ENCODE results near the gene MEIS2.

The MEIS2 gene

DNA sequence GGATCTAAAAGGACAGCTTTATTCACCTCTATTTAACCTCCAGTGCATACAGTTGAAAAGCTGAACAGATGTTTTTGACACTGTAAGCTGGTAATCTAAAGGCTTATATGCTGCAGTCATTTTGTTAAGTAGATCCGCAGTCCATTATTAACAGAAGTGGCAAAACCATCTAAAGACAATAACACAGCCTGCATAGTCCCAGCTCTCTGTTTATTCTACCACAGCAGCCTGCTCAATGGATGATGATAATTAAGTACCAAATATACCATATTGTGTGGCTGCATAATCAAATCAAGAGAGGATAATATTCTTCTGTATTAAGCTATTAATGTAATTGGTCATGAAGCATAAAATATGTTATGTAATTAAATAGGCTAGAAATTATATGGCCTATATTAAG lies 207.1 kb downstream of the MEIS2 start:
- Histone ChIP-seq H3K27me3 (ENCODE audit: insufficient read depth, low read length) (peaks cover 63% of the 10 kb centered on the region), H3K36me3 (ENCODE audit: insufficient read depth, low read depth, low read length) (no peaks in the 10 kb centered on the region)

DNA sequence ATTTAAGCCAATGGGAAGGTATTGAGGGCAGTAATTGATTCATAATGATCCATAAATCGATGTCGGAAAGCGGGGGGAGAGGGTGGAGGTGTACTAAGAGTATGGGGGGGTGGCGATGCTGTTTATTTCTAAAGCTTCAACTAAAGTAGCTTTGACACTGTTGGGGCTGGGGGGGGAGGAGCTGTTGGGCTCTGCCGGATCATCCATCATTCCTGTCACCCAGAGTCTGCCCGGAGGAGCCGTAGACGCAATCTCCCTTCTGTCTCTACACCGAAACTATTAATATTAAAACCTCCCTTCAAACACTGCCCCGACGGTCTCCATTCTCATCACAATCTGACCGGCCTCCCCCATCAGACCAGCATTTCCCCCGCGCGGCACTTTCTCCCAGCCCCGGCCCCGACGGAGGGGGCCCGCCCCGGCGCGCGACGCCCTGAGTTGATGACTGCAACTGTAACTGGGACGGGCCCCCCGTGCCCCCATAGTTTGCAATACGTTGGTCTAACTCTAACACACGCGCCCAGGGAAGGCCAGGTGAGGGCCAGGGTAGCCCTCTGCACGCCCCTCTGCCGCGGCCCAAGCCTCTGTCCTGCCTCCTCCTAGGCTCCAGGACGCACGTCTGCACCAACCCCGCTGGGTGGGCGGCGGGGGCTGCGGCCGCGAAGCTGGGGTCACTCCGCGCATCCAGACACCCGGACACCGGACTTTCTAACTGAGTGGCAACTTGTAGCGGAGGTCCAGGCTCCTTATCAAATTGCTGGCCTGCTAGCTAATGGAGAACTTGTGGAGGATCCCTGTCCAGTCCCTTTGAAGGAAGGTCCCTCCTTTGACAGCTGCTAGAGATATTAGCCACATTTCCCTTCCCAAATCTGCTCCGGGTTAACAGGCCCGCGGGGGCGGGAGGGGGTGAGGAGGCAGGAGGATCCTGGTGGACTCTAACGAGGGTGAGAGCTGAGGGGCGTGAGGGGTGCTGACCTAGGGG lies 212.0 kb downstream of the MEIS2 start:
- Histone ChIP-seq H3K9me3 (ENCODE audit: insufficient read depth, low read depth, low read length) (no peaks in the 10 kb centered on the region), H3K9ac (ENCODE audit: low read depth, low read length) (no peak overlapping the region), H3K36me3 (ENCODE audit: insufficient read depth, low read depth, low read length) (no peaks in the 10 kb centered on the region), H3K4me1 (ENCODE audit: insufficient read depth, low read length) (peaks cover 39% of the 10 kb centered on the region; the same call in 1 of the 2 replicates), H3K27me3 (ENCODE audit: insufficient read depth, low read length) (peaks cover 89% of the 10 kb centered on the region), H3K27ac (ENCODE audit: low read length) (no peak overlapping the region), H3K4me3 (ENCODE audit: low read length) (peak overlapping the region; percentile 57)

More for the DNA sequence above, 207.1 kb downstream of the MEIS2 start:
- Histone ChIP-seq H3K4me3 (ENCODE audit: low read length) (no peak overlapping the region), H3K27ac (ENCODE audit: low read length) (no peak overlapping the region), H3K9me3 (ENCODE audit: insufficient read depth, low read depth, low read length) (no peaks in the 10 kb centered on the region), H3K9ac (ENCODE audit: low read depth, low read length) (no peak overlapping the region), H3K4me1 (ENCODE audit: insufficient read depth, low read length) (peaks cover 21% of the 10 kb centered on the region; the same call in 1 of the 2 replicates)

- no peak overlapping the region for H3K27ac ChIP-seq (ENCODE audit: low read length)
- peaks cover 98% of the 10 kb centered on the region for H3K27me3 ChIP-seq (ENCODE audit: insufficient read depth, low read length)
Observed at GRCh38 chr15:36887214-36887961, 213.0 kb downstream of the MEIS2 start.

GRCh38 chr15:36886701-36887100 lies 213.6 kb downstream of the MEIS2 start:
- H3K9ac ChIP-seq (ENCODE audit: low read depth, low read length): no peak overlapping the region
- H3K9me3 ChIP-seq (ENCODE audit: insufficient read depth, low read depth, low read length): no peaks in the 10 kb centered on the region
- H3K36me3 ChIP-seq (ENCODE audit: insufficient read depth, low read depth, low read length): no peaks in the 10 kb centered on the region
- no peak overlapping the region for H3K27ac ChIP-seq (ENCODE audit: low read length)
- H3K27me3 ChIP-seq (ENCODE audit: insufficient read depth, low read length): peaks cover 100% of the 10 kb centered on the region
- peak overlapping the region; percentile 57; the same call in 1 of the 2 replicates for H3K4me3 ChIP-seq (ENCODE audit: low read length)
- peaks cover 39% of the 10 kb centered on the region; the same call in 1 of the 2 replicates for H3K4me1 ChIP-seq (ENCODE audit: insufficient read depth, low read length)

More at GRCh38 chr15:36887214-36887961, 213.0 kb downstream of the MEIS2 start:
- Histone ChIP-seq H3K9ac (ENCODE audit: low read depth, low read length) (no peak overlapping the region), H3K36me3 (ENCODE audit: insufficient read depth, low read depth, low read length) (no peaks in the 10 kb centered on the region), H3K4me1 (ENCODE audit: insufficient read depth, low read length) (peaks cover 39% of the 10 kb centered on the region; the same call in 1 of the 2 replicates), H3K4me3 (ENCODE audit: low read length) (peak overlapping the region; percentile 57), H3K9me3 (ENCODE audit: insufficient read depth, low read depth, low read length) (no peaks in the 10 kb centered on the region)

- Histone ChIP-seq H3K9ac (ENCODE audit: low read depth, low read length) (no peak overlapping the region), H3K27ac (ENCODE audit: low read length) (no peak overlapping the region), H3K4me1 (ENCODE audit: insufficient read depth, low read length) (peaks cover 39% of the 10 kb centered on the region; the same call in 1 of the 2 replicates), H3K36me3 (ENCODE audit: insufficient read depth, low read depth, low read length) (no peaks in the 10 kb centered on the region), H3K4me3 (ENCODE audit: low read length) (peak overlapping the region; percentile 57), H3K9me3 (ENCODE audit: insufficient read depth, low read depth, low read length) (no peaks in the 10 kb centered on the region), H3K27me3 (ENCODE audit: insufficient read depth, low read length) (peaks cover 100% of the 10 kb centered on the region)
Observed at GRCh38 chr15:36886191-36886590, 214.2 kb downstream of the MEIS2 start.

- H3K27me3 ChIP-seq (ENCODE audit: insufficient read depth, low read length): peaks cover 100% of the 10 kb centered on the region
- H3K9ac ChIP-seq (ENCODE audit: low read depth, low read length): no peak overlapping the region
- H3K4me3 ChIP-seq (ENCODE audit: low read length): peak overlapping the region; percentile 57
- H3K4me1 ChIP-seq (ENCODE audit: insufficient read depth, low read length): peaks cover 41% of the 10 kb centered on the region; the same call in 1 of the 2 replicates
- H3K27ac ChIP-seq (ENCODE audit: low read length): no peak overlapping the region
- H3K9me3 ChIP-seq (ENCODE audit: insufficient read depth, low read depth, low read length): no peaks in the 10 kb centered on the region
- H3K36me3 ChIP-seq (ENCODE audit: insufficient read depth, low read depth, low read length): no peaks in the 10 kb centered on the region
Observed at GRCh38 chr15:36885771-36886170, 214.6 kb downstream of the MEIS2 start.

GRCh38 chr15:36884936-36885635 lies 215.3 kb downstream of the MEIS2 start:
- Histone ChIP-seq H3K4me1 (ENCODE audit: insufficient read depth, low read length) (peaks cover 43% of the 10 kb centered on the region; the same call in 1 of the 2 replicates), H3K9me3 (ENCODE audit: insufficient read depth, low read depth, low read length) (no peaks in the 10 kb centered on the region), H3K9ac (ENCODE audit: low read depth, low read length) (no peak overlapping the region; the same call in 1 of the 2 replicates), H3K36me3 (ENCODE audit: insufficient read depth, low read depth, low read length) (no peaks in the 10 kb centered on the region), H3K27ac (ENCODE audit: low read length) (no peak overlapping the region), H3K27me3 (ENCODE audit: insufficient read depth, low read length) (peaks cover 100% of the 10 kb centered on the region), H3K4me3 (ENCODE audit: low read length) (peak overlapping the region; percentile 52)

DNA sequence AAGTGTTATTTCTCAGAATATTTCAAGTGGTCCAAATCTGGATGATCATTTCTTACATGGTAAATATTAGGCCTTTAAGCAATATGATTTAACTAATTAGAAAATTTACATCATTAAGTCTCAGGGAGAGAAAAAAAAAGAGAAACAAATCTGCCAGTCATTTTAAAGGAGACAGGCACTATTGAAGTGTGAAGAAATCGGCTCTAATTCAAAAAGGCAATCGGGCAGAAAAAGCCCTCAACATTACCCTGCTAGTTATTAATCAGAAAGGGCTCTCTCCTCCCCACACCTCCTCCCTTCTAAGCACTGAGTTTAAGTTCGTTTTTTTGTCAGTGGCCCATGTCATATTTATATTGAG lies 215.9 kb downstream of the MEIS2 start:
- H3K9me3 ChIP-seq (ENCODE audit: insufficient read depth, low read depth, low read length): no peaks in the 10 kb centered on the region
- H3K4me3 ChIP-seq (ENCODE audit: low read length): peak overlapping the region; percentile 52; the same call in 1 of the 2 replicates
- no peak overlapping the region for H3K27ac ChIP-seq (ENCODE audit: low read length)
- H3K9ac ChIP-seq (ENCODE audit: low read depth, low read length): no peak overlapping the region
- H3K4me1 ChIP-seq (ENCODE audit: insufficient read depth, low read length): peaks cover 46% of the 10 kb centered on the region; the same call in 1 of the 2 replicates
- H3K36me3 ChIP-seq (ENCODE audit: insufficient read depth, low read depth, low read length): no peaks in the 10 kb centered on the region
- H3K27me3 ChIP-seq (ENCODE audit: insufficient read depth, low read length): peaks cover 100% of the 10 kb centered on the region

DNA sequence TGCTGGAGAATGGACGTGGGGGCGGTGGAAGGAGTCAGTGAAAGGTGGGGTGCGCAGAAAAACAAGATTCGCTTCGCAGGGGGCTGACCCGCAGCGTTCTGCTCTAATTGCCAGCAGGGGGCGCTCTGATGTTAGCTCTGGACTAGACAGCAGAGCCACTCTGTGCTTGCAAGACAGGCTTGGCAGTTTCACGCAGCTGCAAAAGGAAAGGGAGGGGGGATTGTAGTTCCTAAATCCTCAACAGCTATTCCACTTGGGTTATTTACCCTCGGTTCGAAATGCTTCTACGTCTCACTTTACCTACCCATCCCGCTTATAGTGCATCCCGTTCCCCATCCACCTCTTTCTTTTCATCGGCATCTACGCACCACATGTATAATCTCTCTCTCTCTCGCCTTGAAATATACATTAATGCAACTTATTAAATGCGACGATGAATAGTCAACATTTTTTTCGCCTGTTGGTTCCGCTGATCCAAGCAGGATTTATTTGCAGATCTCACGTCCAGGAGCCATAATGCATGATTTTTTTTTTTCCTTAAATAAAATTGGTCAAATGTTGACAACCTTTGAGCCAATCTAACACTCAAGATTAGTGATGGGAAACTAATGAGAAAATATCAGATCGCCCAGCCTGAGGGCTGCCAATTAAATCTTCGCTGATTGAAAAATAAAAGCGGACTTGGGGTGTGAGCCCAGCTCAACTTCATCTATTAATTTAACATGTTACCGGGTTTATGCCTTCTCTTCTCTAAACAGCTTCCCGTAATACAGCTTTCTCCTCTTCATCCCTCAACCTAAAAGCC lies 216.4 kb downstream of the MEIS2 start:
- Histone ChIP-seq H3K9ac (ENCODE audit: low read depth, low read length) (no peak overlapping the region), H3K36me3 (ENCODE audit: insufficient read depth, low read depth, low read length) (no peaks in the 10 kb centered on the region), H3K4me1 (ENCODE audit: insufficient read depth, low read length) (peaks cover 49% of the 10 kb centered on the region; the same call in 1 of the 2 replicates), H3K27me3 (ENCODE audit: insufficient read depth, low read length) (peaks cover 100% of the 10 kb centered on the region), H3K9me3 (ENCODE audit: insufficient read depth, low read depth, low read length) (no peaks in the 10 kb centered on the region), H3K4me3 (ENCODE audit: low read length) (peak overlapping the region; percentile 52), H3K27ac (ENCODE audit: low read length) (no peak overlapping the region)

GRCh38 chr15:36882487-36883131 lies 217.7 kb downstream of the MEIS2 start:
- Histone ChIP-seq H3K4me1 (ENCODE audit: insufficient read depth, low read length) (peaks cover 43% of the 10 kb centered on the region; the same call in 1 of the 2 replicates), H3K27me3 (ENCODE audit: insufficient read depth, low read length) (peaks cover 100% of the 10 kb centered on the region), H3K9ac (ENCODE audit: low read depth, low read length) (no peak overlapping the region), H3K27ac (ENCODE audit: low read length) (no peak overlapping the region), H3K9me3 (ENCODE audit: insufficient read depth, low read depth, low read length) (no peaks in the 10 kb centered on the region), H3K36me3 (ENCODE audit: insufficient read depth, low read depth, low read length) (no peaks in the 10 kb centered on the region), H3K4me3 (ENCODE audit: low read length) (0 out of 2 replicates have a peak overlapping the region, but pooled peaks have one; percentile 3)
